Endothelial cell of umbilical vein (primary cell): ENCODE measurements around the gene FIBCD1. TPM values are rescaled to one million over a fixed set of nuclear protein-coding genes. Genes with fewer than 3 reads are reported as not detected.

Experiments
- BruUV-seq: library from RNA; stranded (reverse); fragments of 400-500 nt; replicated peaks from 2 replicates; lab custom pipeline; 2021; lab: Mats Ljungman, UMichigan
- CTCF ChIA-PET: fragments of 300-600, 350-600 bp; sonication (Branson Sonifier 250); formaldehyde crosslinking; loops from one replicate; lab custom pipeline; 2021; ENCODE audit warnings: antibody characterized with exemption, inconsistent platforms; lab: Charles Lee
- POLR2A ChIA-PET: fragments of 300-600, 350-600 bp; sonication (Branson Sonifier 250); formaldehyde crosslinking; loops from one replicate; lab custom pipeline; 2021; ENCODE audit warnings: antibody characterized with exemption, inconsistent platforms; lab: Charles Lee
- DNase-seq: peaks from one replicate; pipeline ENCODE4 v3.0.0-alpha.2; 2011; ENCODE audit warnings: low read depth, low spot score
- FAIRE-seq: peaks from 2 replicates; lab custom pipeline; 2011; peaks lifted over from hg19 to GRCh38; lab: Jason Lieb, UNC
- H2AFZ ChIP-seq: 2 replicates; pipeline ENCODE4 v1.6.0; 2012; ENCODE audit warnings: low read depth, low read length, control low read depth, inconsistent platforms
- H3K27ac ChIP-seq: 2 replicates; pipeline ENCODE4 v1.5.1; 2011; ENCODE audit warnings: low read depth, mild to moderate bottlenecking, control low read depth, low read length, moderate library complexity; ENCODE audit not compliant: insufficient read depth
- H3K27me3 ChIP-seq, 2 experiments: 2 replicates each; pipeline versions ENCODE4 v1.6.0 to v1.6.1; 2011; ENCODE audit warnings: low read length in 2 of 2, mixed read lengths in 1 of 2; ENCODE audit not compliant: control insufficient read depth in 2 of 2, insufficient read depth in 2 of 2
- H3K36me3 ChIP-seq, 2 experiments: 2 replicates in 1 of 2; 3 replicates in 1 of 2; pipeline ENCODE4 v1.5.1; 2011; ENCODE audit warnings: low read length in 2 of 2, mild to moderate bottlenecking in 1 of 2, moderate library complexity in 1 of 2; ENCODE audit not compliant: control insufficient read depth in 2 of 2, insufficient read depth in 2 of 2; ENCODE audit errors: extremely low read depth in 1 of 2
- H3K4me1 ChIP-seq: 3 replicates; pipeline ENCODE4 v1.5.1; 2011; ENCODE audit warnings: mild to moderate bottlenecking, low read length; ENCODE audit not compliant: control insufficient read depth, insufficient read depth; ENCODE audit errors: extremely low read depth
- H3K4me2 ChIP-seq: 2 replicates; pipeline ENCODE4 v1.6.1; 2011; ENCODE audit warnings: low read length, control low read depth, mixed read lengths; ENCODE audit not compliant: insufficient read depth
- H3K4me3 ChIP-seq, 3 experiments: fragments of 200-600 bp in 1 of 3; sonication (generic), shearing (Covaris generic) in 1 of 3; replicated peaks in 1 of 3; 2 replicates each; pipeline ENCODE4 v1.5.1; 2011 to 2016; ENCODE audit warnings: control low read depth in 3 of 3, low read length in 3 of 3, mild to moderate bottlenecking in 2 of 3, inconsistent platforms in 1 of 3, low read depth in 1 of 3, moderate library complexity in 1 of 3; ENCODE audit not compliant: insufficient read depth in 1 of 3
- H3K79me2 ChIP-seq: 2 replicates; pipeline ENCODE4 v1.6.0; 2012; ENCODE audit warnings: low read length, inconsistent platforms; ENCODE audit not compliant: control insufficient read depth, insufficient read depth
- H3K9ac ChIP-seq: replicated peaks from 2 replicates; pipeline ENCODE3; 2011; ENCODE audit warnings: low read length, control low read depth; ENCODE audit not compliant: insufficient read depth; ENCODE audit errors: extremely low read depth
- H3K9me1 ChIP-seq: replicated peaks from 3 replicates; pipeline ENCODE4 v1.6.0; 2011; ENCODE audit warnings: mild to moderate bottlenecking, low read length; ENCODE audit not compliant: control insufficient read depth, insufficient read depth; ENCODE audit errors: extremely low read depth
- H3K9me3 ChIP-seq: replicated peaks from 2 replicates; pipeline ENCODE4 v1.5.1; 2012; ENCODE audit warnings: low read length, inconsistent platforms; ENCODE audit not compliant: control insufficient read depth, insufficient read depth
- H4K20me1 ChIP-seq: replicated peaks from 2 replicates; pipeline ENCODE3; 2011; ENCODE audit warnings: mild to moderate bottlenecking, low read length; ENCODE audit not compliant: control insufficient read depth, insufficient read depth; ENCODE audit errors: extremely low read depth
- EZH2 ChIP-seq: IDR thresholded peaks from 2 replicates; pipeline ENCODE4 v1.6.1; 2012; ENCODE audit warnings: borderline replicate concordance, low read depth, mild to moderate bottlenecking, moderate library complexity, low read length, inconsistent platforms; ENCODE audit not compliant: severe bottlenecking
- FOS ChIP-seq: IDR thresholded peaks from 2 replicates; pipeline ENCODE4 v1.6.1; 2011; ENCODE audit warnings: mild to moderate bottlenecking, low read length, moderate library complexity, borderline replicate concordance; ENCODE audit not compliant: insufficient read depth
- GATA2 ChIP-seq: IDR thresholded peaks from 2 replicates; pipeline ENCODE4 v1.7.0; 2011; ENCODE audit warnings: low read depth, mild to moderate bottlenecking, moderate library complexity, mixed read lengths, low read length; ENCODE audit not compliant: insufficient read length, insufficient read depth
- MYC ChIP-seq: IDR thresholded peaks from one replicate; pipeline ENCODE4 v1.6.1; 2011; ENCODE audit warnings: mild to moderate bottlenecking, low read depth, low read length
- POLR2A ChIP-seq: IDR thresholded peaks from 2 replicates; pipeline ENCODE4 v1.6.1; 2012; ENCODE audit warnings: low read depth, mild to moderate bottlenecking, control low read depth, low read length
- POLR2AphosphoS5 ChIP-seq: IDR thresholded peaks from 2 replicates; pipeline ENCODE4 v1.6.1; 2012; ENCODE audit warnings: low read depth, mild to moderate bottlenecking, control low read depth, low read length, moderate library complexity; ENCODE audit not compliant: insufficient read depth
- dilution Hi-C: fragments of 300-500 bp; cut with MboI; formaldehyde crosslinking; loops from one replicate; pipeline ENCODE4 v1.15.0; 2019; ENCODE audit warnings: low sequenced_read_pairs; ENCODE audit not compliant: extremely low pct_ligation_motif_present
- intact Hi-C: fragments of 100-400 bp; cut with micrococcal nuclease; formaldehyde crosslinking; loops from one replicate; pipeline ENCODE4 v1.10.0; 2022
- polyA plus RNA-seq, 4 experiments: library from polyadenylated mRNA; depleted of rRNA in 3 of 4; stranded (reverse) in 3 of 4; unstranded in 1 of 4; fragments of >200 nt; gene quantifications; 2 replicates each; pipeline versions ENCODE4 v1.2.1 to v1.2.3, GENCODE V29; 2011 to 2012; ENCODE audit warnings: missing spikeins in 1 of 4
- total RNA-seq: library from RNA; stranded (reverse); gene quantifications from 2 replicates; pipeline ENCODE4 v1.2.3, GENCODE V29; 2021

Gene FIBCD1
- total and polyA plus RNA-seq, 2 donors (not counting 3 experiments of a cell fraction or from before 2014, with no cell fraction given), result 0.14 TPM; not detected in 1

DNA sequence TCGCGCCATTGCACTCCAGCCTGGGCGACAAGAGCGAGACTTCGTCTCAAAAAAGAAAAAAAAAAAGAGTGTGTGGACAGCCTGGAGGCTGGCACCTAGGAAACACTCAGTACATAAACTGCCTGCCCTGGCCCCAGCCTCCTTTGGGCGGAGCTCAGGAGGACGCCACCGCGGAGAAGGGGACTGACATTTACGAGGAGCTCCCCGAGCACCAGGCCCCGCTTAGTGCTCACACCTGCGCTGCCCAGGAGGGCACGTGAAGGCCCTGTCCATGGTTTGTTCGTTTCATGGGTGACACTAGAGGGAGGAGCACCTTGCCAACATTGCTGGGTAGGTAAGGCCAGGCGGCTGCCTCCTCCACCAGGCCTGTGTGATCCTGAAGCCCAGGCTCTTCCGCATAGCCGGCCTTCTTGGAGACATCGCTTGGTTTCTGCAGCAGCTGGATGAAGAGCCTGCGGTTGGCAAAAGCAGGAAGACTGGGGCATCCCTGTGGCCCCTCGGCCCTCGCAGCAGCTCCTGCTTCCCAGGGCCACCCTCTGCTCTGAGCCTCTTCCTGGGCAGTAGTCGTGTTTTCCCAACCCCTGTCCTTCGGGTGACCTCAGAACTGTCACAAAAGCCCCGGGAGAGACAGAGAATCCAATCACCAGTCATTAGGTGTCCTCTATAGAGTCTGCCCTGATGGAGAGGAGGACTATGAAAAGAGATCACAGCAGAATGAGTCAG lies 43.8 kb upstream of the FIBCD1 start:
- intact Hi-C loops (no loop called here), dilution Hi-C loops (no loop called here)
- no peaks in the 10 kb centered on the region for H3K4me1 ChIP-seq
- H3K4me2 ChIP-seq, result no peak overlapping the region
- no peak overlapping the region for H3K4me3 ChIP-seq
- no peak overlapping the region for H3K27ac ChIP-seq
- no peak overlapping the region for H2AFZ ChIP-seq
- no peaks in the 10 kb centered on the region for H3K36me3 ChIP-seq
- H3K9me3 ChIP-seq, result no peaks in the 10 kb centered on the region
- H4K20me1 ChIP-seq, result no peaks in the 10 kb centered on the region
- H3K79me2 ChIP-seq, result no peaks in the 10 kb centered on the region
- H3K9ac ChIP-seq, result no peak overlapping the region
- BruUV-seq, result no TSS peak
- TF ChIP-seq GATA2, result no peak
- no peak for TF ChIP-seq FOS
- no peak for TF ChIP-seq MYC
- DNase-seq (no peak), FAIRE-seq (no peak)
- H3K9me1 ChIP-seq, result no peaks in the 10 kb centered on the region
- CTCF ChIA-PET, result interaction anchor here (0.7 to 1.2 kb wide), 3 partner anchors 9 to 15 kb away, joined by 3 read pairs; no protein-coding TSS in a partner anchor
- POLR2A ChIA-PET, result interaction anchor here (0.6 kb wide), 1 partner anchor 40 kb away, joined by 3 read pairs; no protein-coding TSS in a partner anchor
- H3K27me3 ChIP-seq, result peaks cover 4 to 6% of the 10 kb centered on the region in 2 experiments

DNA sequence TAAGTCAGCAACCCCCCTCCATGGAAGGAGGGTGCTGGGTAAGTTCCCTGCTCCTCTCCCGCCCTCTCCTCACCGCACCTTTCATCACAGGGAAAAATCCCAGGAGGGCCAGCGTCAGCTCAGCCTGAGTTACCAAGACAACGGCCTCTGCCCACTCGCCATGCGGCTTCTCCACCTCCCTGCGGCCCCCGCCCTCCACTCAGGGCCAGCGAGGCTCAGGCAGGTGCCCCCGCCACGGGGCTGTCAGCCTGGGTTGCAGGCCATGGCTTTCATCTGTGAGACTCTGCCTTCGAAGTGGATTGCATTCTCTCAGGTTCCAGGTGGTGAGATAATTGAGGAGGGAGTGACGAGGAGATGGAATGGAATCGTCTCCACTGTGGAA lies 42.7 kb upstream of the FIBCD1 start:
- DNase-seq, result no peak
- Histone ChIP-seq H3K4me2 (no peak overlapping the region), H3K36me3 (no peaks in the 10 kb centered on the region), H4K20me1 (no peaks in the 10 kb centered on the region), H3K4me1 (no peaks in the 10 kb centered on the region), H3K9ac (no peak overlapping the region), H3K9me1 (no peaks in the 10 kb centered on the region), H3K27me3 (peaks cover 0 to 3% of the 10 kb centered on the region in 2 experiments), H3K4me3 (no peak overlapping the region), H3K79me2 (no peaks in the 10 kb centered on the region), H3K9me3 (no peaks in the 10 kb centered on the region), H3K27ac (no peak overlapping the region), H2AFZ (no peak overlapping the region)
- no TSS peak for BruUV-seq
- TF ChIP-seq EZH2, result no peak
- no peak for TF ChIP-seq POLR2A
- no peak for TF ChIP-seq GATA2
- TF ChIP-seq POLR2AphosphoS5, result no peak
- intact Hi-C loops, result no loop called here
- CTCF ChIA-PET, result interaction anchor here (0.7 to 1.7 kb wide), 3 partner anchors 8 to 283 kb away, joined by 3 to 7 read pairs (median 3); no protein-coding TSS in a partner anchor
- FAIRE-seq, result no peak
- POLR2A ChIA-PET, result no interaction called here
- dilution Hi-C loops, result no loop called here
